AG04450 (cell line): ENCODE data around the gene CLIC3. TPM values are rescaled to one million over a fixed set of nuclear protein-coding genes. Genes with fewer than 3 reads are reported as not detected.

ENCODE experiments used
- CTCF ChIA-PET: fragments of 300-600, 350-600 bp; formaldehyde crosslinking; extraction: SDS; loops from one replicate; lab custom pipeline; 2022; ENCODE audit warnings: antibody characterized with exemption, inconsistent platforms; lab: Charles Lee
- POLR2A ChIA-PET: fragments of 350-600 bp; formaldehyde crosslinking; extraction: SDS; loops from one replicate; lab custom pipeline; 2021; ENCODE audit warnings: antibody characterized with exemption, inconsistent platforms; lab: Yijun Ruan, JAX
- DNase-seq: peaks from one replicate; pipeline ENCODE4 v3.0.0-alpha.2; 2011; ENCODE audit warnings: low read depth, low spot score
- H3K27ac ChIP-seq: one replicate; pipeline ENCODE4 v1.5.1; 2012; ENCODE audit warnings: low read depth, low read length, control low read depth
- H3K27me3 ChIP-seq: one replicate; pipeline ENCODE4 v1.6.0; 2012; ENCODE audit warnings: low read length; ENCODE audit not compliant: control insufficient read depth, insufficient read depth
- H3K4me3 ChIP-seq: 2 replicates; pipeline ENCODE4 v1.5.1; 2011; ENCODE audit warnings: mild to moderate bottlenecking, low read depth, low read length, control low read depth
- H3K9me3 ChIP-seq: 2 replicates; pipeline ENCODE4 v1.5.1; 2012; ENCODE audit warnings: low read length; ENCODE audit not compliant: control insufficient read depth, insufficient read depth
- CTCF ChIP-seq: IDR thresholded peaks from 2 replicates; pipeline ENCODE4 v1.5.1; 2011; ENCODE audit warnings: low read depth, low read length, control low read depth, inconsistent platforms
- polyA plus RNA-seq: library from polyadenylated mRNA; depleted of rRNA; stranded (reverse); fragments of >200 nt; gene quantifications from 2 replicates; pipeline ENCODE4 v1.2.3, GENCODE V29; 2011

Gene CLIC3
- polyA plus RNA-seq, 1 experiment: 0.42 TPM

- no peak for DNase-seq
- ChIA-PET POLR2A (interaction anchor here (0.5 kb wide), 1 partner anchor 10 kb away, joined by 3 read pairs; no protein-coding TSS in a partner anchor), CTCF (interaction anchor here (0.6 to 3.1 kb wide), 3 partner anchors 28 to 54 kb away, joined by 3 to 9 read pairs (median 6); no protein-coding TSS in a partner anchor)
- TF ChIP-seq CTCF: no peak
- Histone ChIP-seq H3K9me3 (peaks cover 9% of the 10 kb centered on the region; the same call in 1 of the 2 replicates), H3K27ac (no peak overlapping the region), H3K4me3 (no peak overlapping the region), H3K27me3 (peaks cover 5% of the 10 kb centered on the region)
Observed at GRCh38 chr9:137001857-137002645, 5.7 kb upstream of the CLIC3 start.

- Histone ChIP-seq H3K9me3 (peaks cover 2% of the 10 kb centered on the region; the same call in 1 of the 2 replicates), H3K4me3 (no peak overlapping the region), H3K27me3 (peaks cover 5% of the 10 kb centered on the region), H3K27ac (no peak overlapping the region)
- peak; percentile 47 for DNase-seq
- ChIA-PET CTCF (interaction anchor here (0.6 to 3.1 kb wide), 8 partner anchors 29 to 158 kb away, joined by 3 to 13 read pairs (median 3); partner anchors contain the start of gene AJM1), POLR2A (interaction anchor here (1.5 kb wide), 1 partner anchor 9 kb away, joined by 4 read pairs; no protein-coding TSS in a partner anchor)
- no peak for TF ChIP-seq CTCF
Observed at GRCh38 chr9:137000177-137000930, 4.0 kb upstream of the CLIC3 start.

- CTCF ChIA-PET: no interaction called here
Observed at GRCh38 chr9:136997830-136998234, 1.5 kb upstream of the CLIC3 start.

GRCh38 chr9:136997371-136997770 lies 1.0 kb upstream of the CLIC3 start:
- DNase-seq: no peak
- no peak overlapping the region for H3K4me3 ChIP-seq
- ChIA-PET POLR2A (no interaction called here), CTCF (no interaction called here)
- no peak for TF ChIP-seq CTCF
- H3K27me3 ChIP-seq: peaks cover 3% of the 10 kb centered on the region
- no peaks in the 10 kb centered on the region; the same call in 1 of the 2 replicates for H3K9me3 ChIP-seq
- no peak overlapping the region for H3K27ac ChIP-seq

More at GRCh38 chr9:136997830-136998234, 1.5 kb upstream of the CLIC3 start:
- H3K27ac ChIP-seq: no peak overlapping the region
- no peak for DNase-seq
- no peak overlapping the region for H3K4me3 ChIP-seq
- POLR2A ChIA-PET: no interaction called here
- TF ChIP-seq CTCF: no peak
- no peaks in the 10 kb centered on the region; the same call in 1 of the 2 replicates for H3K9me3 ChIP-seq
- H3K27me3 ChIP-seq: peaks cover 4% of the 10 kb centered on the region
